ENCODE measurements around the gene CRMP1.

CRMP1 gene

DNA sequence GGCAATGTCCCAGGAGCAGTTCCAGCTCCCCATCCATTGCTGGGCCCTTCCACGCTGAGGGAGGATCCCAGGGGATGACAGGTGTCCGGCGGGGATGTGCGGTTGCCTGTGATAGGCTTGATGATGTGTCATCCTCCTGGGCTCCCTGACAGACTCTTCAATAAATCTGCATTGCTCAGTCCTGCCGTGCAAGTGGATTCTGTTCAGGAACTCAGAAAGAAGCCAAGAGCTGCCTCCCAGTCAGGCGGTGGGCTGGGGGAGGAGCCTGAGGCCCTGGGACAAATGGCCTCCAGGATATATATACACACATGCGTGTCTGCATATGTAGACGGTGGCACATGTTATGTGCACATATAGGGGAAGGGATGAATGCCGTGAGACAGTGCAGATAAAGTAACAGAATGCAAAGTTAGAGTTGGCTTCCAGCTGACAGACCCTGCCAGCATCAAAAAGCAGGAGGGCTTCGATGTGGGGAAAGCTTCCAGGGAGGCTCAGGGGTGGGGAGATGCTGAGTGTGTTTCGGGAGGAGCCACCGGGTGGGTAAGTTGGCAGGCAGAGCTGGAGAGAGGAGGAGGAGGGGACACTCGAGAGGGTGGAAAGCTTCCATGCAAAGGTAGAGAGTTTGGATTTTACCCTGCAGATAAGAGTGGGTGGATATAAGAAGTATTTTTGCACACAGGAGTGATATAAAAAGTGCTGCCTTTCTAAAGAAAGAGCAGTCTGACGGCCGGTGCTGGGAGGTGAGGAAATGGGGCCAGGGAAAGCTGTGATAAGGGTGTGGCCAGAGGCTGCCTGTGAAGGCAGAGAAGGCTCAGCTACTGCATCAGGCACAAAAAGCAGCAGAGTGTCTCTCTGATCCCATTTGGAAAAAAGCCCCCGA lies 28.5 kb upstream of the CRMP1 start:
- no peak overlapping the region for H3K4me3 ChIP-seq (ENCODE audit: low read depth, low read length)

GRCh38 chr4:5919571-5919970 lies 26.7 kb upstream of the CRMP1 start:
- no peak overlapping the region for H3K4me3 ChIP-seq (ENCODE audit: low read depth, low read length)

DNA sequence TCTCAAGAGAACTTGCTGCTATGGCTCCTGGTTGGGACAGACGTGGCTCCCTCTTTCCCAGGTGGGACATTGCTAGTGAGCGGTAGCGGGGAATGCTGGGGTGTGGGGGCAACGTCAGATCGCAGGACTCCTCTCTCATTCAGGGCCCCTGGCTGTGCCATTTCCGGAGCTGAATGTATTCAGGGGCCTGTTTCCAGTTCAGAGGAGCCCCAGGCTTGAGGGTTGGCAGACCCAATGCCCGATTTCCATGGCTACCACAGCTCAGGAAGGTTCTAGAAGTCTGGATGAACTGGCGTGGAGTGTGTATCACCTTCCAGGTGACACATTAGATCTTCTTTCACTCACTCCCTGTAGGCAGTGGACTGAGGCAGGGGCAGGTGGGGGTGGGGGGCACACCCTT lies 26.2 kb upstream of the CRMP1 start:
- H3K4me3 ChIP-seq (ENCODE audit: low read depth, low read length) = no peak overlapping the region

GRCh38 chr4:5918331-5918985 lies 25.6 kb upstream of the CRMP1 start:
- no peak overlapping the region for H3K4me3 ChIP-seq (ENCODE audit: low read depth, low read length)

DNA sequence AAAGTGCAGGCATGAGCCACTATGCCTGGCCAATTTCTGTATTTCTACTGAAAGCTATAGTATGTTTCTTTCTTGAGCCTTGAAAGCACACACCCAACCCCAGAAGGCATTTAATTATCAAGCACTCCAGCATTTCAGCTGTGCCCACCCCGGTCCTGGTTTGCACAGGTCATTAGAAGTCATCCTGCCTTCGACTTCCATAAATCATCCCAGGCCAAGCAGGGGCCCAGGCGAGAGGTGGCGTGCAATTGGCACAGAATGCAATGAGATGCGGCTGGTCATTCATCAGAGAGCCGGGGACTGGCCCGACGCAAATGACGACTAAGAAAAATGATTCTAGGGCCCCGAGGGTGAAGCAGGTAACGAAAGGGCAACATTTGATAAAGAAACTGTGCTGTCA lies 24.8 kb upstream of the CRMP1 start:
- no peak overlapping the region for H3K4me3 ChIP-seq (ENCODE audit: low read depth, low read length)

- H3K4me3 ChIP-seq (ENCODE audit: low read depth, low read length) = no peak overlapping the region
Measured at GRCh38 chr4:5916229-5916628, 23.3 kb upstream of the CRMP1 start.

DNA sequence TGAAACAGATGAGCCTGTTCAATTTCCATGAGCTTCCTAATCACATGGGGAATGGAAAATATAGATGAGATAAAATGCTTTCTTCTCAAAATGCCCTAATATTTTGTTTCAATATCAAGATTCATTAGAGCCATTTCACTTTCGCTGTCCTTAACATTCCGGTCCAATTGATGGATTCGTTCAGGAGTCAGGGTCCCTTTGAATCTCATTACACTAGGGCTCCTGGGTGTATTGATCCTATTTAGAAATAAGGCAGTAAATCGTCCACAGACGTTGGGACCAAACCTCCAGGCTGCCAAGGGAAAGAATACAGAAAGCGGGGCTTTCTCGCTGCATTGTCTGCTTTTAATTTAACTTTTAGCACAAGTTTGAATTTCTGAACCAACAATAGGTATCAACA lies 20.6 kb upstream of the CRMP1 start:
- H3K4me3 ChIP-seq (ENCODE audit: low read depth, low read length) = no peak overlapping the region

- H3K4me3 ChIP-seq (ENCODE audit: low read depth, low read length) = no peak overlapping the region
Measured at GRCh38 chr4:5912614-5913019, 19.7 kb upstream of the CRMP1 start.

DNA sequence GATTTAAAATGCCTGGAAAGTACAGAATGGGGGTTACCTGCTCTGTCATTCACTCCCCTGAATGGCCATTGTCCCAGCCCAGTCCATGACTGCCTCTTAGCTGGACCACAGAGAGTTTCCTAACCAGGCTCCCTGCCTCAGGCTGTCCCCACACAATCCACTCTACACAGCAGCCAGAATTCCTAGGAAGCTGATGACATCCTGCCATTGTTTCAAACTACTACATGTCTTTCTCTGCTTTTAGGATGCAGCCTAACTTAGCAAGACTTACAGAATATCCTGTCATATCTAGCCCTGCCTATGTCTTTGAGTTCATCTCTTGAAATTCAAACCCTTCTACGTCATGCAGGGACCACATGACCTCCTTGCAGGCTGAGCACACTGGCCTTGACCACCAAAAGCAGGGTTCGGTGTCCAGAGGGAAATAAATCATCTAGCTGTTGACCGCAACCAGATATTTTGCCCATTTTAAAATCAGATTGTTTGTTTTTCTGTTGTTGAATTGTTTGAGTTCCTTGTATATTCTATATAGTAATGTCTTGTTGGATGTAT lies 16.1 kb upstream of the CRMP1 start:
- H3K4me3 ChIP-seq (ENCODE audit: low read depth, low read length) = no peak overlapping the region

DNA sequence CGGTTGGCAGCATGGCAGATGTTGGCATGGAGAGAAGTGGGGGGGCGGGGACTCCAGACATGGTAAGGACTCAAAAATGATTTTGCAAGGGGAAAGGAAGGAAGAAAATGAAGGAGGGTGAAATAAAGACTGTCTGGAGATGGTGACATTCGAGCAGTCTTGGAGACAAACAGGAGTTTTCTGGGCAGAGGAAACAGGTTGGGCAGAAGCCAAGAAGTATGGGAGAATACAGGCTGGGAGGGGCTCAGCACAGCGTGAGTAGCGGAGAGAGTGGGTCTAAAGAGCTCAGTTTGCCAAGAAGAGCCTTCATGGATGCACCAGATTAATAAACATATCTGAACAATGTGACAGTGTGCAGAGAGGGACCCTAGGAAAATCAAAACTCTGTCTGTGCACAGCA lies 13.3 kb upstream of the CRMP1 start:
- no peak overlapping the region for H3K4me3 ChIP-seq (ENCODE audit: low read depth, low read length)

DNA sequence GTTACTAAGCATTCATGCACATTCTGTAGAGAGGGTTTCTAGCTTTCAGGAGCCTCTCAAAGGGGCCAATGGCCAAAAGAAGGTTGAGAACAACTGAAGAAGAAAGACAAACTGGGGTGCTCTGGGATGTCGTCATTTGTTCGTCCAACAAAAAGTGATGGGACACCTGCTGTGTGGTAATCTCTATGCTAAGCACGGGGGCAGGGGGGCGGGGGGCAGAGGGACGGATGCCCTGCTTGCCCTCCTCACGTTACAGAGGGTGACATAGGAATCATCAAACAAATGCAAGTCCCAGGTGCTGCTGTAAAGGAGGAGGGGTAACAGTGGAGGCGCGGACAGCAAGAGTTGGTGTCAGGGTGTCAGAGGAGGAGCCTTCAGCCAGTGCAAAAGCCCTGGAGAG lies 12.8 kb upstream of the CRMP1 start:
- H3K4me3 ChIP-seq (ENCODE audit: low read depth, low read length) = no peak overlapping the region

DNA sequence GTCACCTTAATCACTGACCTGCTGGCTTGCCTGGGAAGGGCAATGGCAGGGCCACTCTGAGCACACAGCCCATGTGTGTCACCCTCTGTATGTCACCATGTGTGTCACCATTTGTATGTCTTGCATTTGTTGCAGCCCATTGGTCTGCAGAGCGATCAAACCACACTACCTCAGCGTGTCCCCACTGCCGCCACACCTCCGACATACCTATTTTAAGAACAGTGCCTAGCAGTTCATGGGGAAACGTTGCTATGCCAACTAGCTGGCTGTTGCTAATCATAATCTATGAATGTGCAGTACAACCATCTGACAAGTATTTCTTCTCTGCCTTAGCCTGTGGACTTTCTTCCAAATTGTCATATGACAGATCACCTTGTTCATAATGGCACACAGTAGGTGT lies 8.0 kb upstream of the CRMP1 start:
- no peak overlapping the region for H3K4me3 ChIP-seq (ENCODE audit: low read depth, low read length)

DNA sequence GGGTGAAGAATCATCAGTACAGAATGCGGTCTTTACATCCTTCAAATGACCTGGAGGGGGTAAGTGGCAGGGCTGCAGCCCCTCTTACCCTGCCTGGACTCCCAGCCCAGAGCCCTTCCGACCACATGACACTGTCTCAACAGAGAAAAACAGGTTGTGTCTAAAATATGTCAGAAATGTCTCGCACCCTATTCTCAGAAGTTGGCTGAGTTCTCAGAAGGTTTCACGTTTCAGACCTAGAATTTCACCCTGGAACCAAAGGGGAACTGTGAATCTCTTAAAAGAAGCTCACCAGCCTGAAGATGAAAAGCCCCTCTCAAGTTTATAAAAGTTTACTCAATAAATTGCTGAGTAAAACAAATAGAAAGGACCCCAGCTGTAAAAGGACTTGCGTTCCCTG lies 7.0 kb upstream of the CRMP1 start:
- H3K4me3 ChIP-seq (ENCODE audit: low read depth, low read length) = no peak overlapping the region

GRCh38 chr4:5899396-5899795 lies 6.5 kb upstream of the CRMP1 start:
- no peak overlapping the region for H3K4me3 ChIP-seq (ENCODE audit: low read depth, low read length)

- H3K4me3 ChIP-seq (ENCODE audit: low read depth, low read length) = no peak overlapping the region
Measured at GRCh38 chr4:5897674-5898073, 4.8 kb upstream of the CRMP1 start.

DNA sequence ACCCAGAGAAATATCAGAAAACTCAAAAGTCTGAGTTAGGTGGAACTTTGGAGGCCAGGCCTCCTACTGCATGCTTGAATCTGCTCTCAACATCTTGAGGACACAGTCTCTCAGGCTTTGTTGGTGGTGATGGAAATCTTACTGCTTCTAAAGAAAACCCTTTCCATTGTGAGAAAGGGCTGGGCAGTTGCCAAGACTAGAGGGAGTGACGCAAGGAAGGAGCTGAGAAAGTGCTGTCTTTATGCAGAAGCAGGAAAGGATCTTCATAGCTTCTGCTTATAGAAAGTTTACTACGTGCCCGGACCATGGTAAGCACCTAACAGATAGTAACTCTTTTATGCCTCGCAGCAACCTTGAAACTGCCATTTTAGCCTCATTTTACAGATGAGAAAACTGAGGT lies 2.4 kb upstream of the CRMP1 start:
- no peak overlapping the region for H3K4me3 ChIP-seq (ENCODE audit: low read depth, low read length)

GRCh38 chr4:5894266-5894665 lies 1.4 kb upstream of the CRMP1 start:
- H3K4me3 ChIP-seq (ENCODE audit: low read depth, low read length) = no peak overlapping the region

DNA sequence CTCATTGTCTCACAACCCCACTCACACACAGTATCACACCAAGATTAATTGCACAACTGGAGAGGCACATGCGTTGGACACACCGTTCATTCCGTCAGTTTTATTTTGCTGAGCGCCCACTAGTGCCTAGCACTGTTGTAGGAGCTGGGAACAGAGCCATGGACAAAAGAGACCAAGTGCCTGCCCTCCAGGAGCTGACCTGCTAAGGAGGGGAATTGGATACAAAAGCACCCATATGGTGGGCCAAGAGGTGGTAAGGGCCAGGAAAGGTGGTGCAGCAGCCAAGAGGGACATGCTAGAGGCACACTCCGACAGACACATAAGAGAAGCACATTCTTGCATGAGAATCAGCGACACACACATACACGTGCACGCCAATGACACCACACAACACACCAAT lies 705 bp upstream of the CRMP1 start:
- H3K4me3 ChIP-seq (ENCODE audit: low read depth, low read length) = no peak overlapping the region

- peak overlapping the region; percentile 17 for H3K4me3 ChIP-seq (ENCODE audit: low read depth, low read length)
Measured at GRCh38 chr4:5892323-5893003, 423 bp downstream of the CRMP1 start.

DNA sequence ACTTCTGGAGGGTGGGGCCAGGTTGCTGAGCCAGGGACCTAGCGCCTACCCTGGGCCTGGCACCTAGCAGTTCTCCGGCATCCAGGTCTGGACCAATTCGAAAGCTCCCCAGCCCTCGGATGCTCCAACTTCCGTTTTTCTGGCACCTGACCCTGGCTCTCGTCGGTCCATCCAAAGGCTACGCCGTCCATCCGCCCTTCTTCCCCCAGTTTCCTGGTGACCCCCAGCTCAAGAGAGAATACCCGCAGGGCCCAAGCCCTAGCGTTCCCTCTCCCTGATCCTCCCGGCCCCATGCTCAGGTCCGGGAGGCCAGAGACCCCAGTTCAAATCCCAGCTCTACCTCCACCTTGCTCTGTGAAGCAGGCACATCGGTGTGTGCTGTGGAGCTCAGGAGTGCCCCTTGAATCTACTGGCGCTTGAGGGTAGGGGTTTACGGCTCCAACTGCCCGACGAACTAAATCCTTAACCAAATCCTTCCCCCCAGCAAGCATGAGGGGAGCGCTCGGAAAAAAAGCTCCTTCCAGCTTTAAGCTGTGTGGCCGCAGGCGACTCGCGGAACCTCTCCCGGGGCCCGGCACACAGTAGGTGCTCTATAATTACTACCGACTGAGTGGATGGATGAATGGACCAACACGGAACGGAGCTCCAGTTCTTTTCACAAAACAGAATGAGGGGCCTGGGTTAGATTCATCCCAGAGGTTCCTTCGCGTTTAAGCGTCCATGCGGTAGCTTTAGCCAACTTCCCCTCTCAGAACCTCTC lies 1.1 kb downstream of the CRMP1 start:
- H3K4me3 ChIP-seq (ENCODE audit: low read depth, low read length) = no peak overlapping the region
